MG63 (cell line): ENCODE results near the gene CHST10. TPM values are rescaled to one million over a fixed set of nuclear protein-coding genes. Genes with fewer than 3 reads are reported as not detected.
"Not testable (repeated sequence)": the region's sequence is repeated elsewhere in the genome, so short reads cannot be mapped to it uniquely, and the experiment has no call there.

Experiments used
- DNase-seq: peaks from one replicate; pipeline ENCODE4 v3.0.0-alpha.2; 2020
- H3K27me3 ChIP-seq: fragments of 250-450 bp; sonication (Bioruptor Pico); 2 replicates; pipeline ENCODE4 v1.5.1; 2020; ENCODE audit warnings: mild to moderate bottlenecking, moderate library complexity
- H3K36me3 ChIP-seq: fragments of 250-450 bp; sonication (Bioruptor Pico); 2 replicates; pipeline ENCODE4 v1.5.1; 2020; ENCODE audit warnings: mild to moderate bottlenecking, moderate library complexity
- H3K4me3 ChIP-seq: fragments of 250-450 bp; sonication (Bioruptor Pico); 2 replicates; pipeline ENCODE4 v1.5.1; 2020; ENCODE audit warnings: mild to moderate bottlenecking, moderate library complexity
- H3K9me3 ChIP-seq: fragments of 250-450 bp; sonication (Bioruptor Pico); 2 replicates; pipeline ENCODE4 v1.5.1; 2020; ENCODE audit warnings: mild to moderate bottlenecking, moderate library complexity
- total RNA-seq: library from RNA; depleted of rRNA; stranded (reverse); fragments of >200 nt; shearing (Covaris generic); gene quantifications from 2 replicates; pipeline ENCODE4 v1.2.3, GENCODE V29; 2014; ENCODE audit warnings: low replicate concordance; rRNA removed

Gene CHST10, protein sequence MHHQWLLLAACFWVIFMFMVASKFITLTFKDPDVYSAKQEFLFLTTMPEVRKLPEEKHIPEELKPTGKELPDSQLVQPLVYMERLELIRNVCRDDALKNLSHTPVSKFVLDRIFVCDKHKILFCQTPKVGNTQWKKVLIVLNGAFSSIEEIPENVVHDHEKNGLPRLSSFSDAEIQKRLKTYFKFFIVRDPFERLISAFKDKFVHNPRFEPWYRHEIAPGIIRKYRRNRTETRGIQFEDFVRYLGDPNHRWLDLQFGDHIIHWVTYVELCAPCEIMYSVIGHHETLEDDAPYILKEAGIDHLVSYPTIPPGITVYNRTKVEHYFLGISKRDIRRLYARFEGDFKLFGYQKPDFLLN
- total RNA-seq: 21.7 and 40.4 TPM in 2 replicates

DNA sequence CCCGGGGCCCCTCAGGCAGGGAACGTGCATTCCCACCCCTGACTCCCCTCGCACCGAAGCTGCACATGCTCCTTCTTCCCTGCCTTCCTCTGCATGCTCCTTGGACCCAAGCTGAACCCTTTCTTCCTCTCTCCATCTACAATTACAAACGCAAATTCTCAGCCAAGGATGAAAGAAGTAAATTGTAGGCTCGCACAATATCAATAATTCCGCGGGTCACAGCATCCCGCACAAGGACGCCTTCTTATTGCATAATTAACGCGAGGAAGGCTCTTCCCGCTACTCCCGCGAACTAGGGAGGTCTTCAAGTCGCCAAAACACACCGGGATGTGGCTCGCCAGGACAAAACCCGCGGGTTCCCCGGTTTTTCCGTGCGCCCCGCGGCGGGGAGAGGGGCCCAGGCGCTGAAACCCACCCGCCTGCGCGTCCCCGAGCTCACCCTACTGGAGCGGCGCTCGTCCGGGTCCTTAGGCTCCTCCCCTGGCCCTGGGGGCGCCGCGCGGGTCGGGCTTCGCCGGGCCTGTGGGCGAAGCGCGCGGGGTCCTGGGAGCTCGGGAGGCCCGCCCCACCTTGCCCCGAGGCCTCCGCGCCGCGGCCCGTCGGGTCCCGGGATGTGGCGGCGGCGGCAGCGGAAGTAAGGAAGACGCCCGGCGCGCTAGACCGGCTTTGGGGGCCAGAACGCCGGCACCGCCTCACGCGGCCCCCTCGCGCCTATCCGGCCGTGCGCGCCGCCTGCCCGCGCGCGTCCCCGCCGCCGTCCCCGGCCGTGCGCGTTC, at the start of gene CHST10:
CHST10 (minus strand) TSS at position 734 of the 776 bp plus-strand sequence. CDS start 10,993 bp downstream, outside the sequence.
- peak; percentile 69 for DNase-seq
- H3K36me3 ChIP-seq: peaks cover 5% of the 10 kb centered on the region
- no peaks in the 10 kb centered on the region for H3K9me3 ChIP-seq

DNA sequence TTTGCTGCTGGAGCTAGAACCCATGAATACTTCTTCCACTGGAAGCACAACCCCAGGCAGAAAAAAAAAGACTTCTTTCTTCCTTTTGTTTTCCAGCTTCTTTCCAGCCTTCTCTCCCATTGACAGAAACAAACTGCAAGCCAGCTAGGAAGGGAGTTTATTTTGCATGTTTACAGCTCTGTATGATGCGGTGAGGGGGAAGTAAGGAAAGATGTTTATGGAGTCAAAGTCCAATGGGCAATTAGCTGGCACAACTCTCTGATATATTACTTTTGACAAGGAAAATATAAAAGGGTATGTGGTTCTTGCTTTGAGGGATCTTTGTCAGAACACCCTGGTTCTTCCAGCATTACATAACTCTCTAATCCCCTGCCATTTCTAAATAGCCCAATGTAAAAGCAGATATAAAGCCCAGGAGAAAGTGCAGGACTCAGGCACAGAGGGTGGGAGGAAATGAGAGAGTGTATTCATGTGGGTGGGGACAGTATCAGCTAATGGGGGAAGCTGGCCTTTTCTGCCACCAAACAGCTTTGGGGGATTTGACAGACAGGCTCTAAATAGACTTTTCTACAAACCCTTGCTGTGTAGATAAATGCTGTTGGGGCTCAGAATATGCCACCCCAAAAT, 43.5 kb upstream of the CHST10 start:
- DNase-seq: no peak
- peaks cover 5% of the 10 kb centered on the region for H3K9me3 ChIP-seq
- no peaks in the 10 kb centered on the region; the same call in 1 of the 2 replicates for H3K27me3 ChIP-seq
- H3K36me3 ChIP-seq: no peaks in the 10 kb centered on the region
- H3K4me3 ChIP-seq: no peak overlapping the region

More for the DNA sequence above, at the start of gene CHST10:
- H3K4me3 ChIP-seq: peak within 1 kb of the TSS; percentile 95
- no peaks in the 10 kb centered on the region for H3K27me3 ChIP-seq

DNA sequence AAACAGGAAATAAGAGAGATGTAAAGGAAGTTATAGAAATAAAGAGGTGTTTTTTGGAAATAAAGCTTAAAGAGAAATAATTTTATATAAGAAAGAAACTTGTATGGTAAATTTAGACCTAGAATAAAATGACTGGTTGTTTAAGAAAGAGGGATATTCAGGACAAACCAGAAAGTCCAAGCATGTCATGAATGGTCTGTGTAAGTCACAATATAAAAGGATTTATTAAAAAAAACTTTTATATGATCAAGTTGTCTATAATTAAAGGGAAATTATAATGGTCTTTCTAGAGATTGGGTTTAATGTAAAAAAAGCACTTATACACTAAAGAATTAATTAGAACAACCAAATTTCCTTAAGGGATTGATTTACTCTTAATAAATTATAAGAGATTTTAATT, 38.9 kb upstream of the CHST10 start:
- DNase-seq, H3K27me3 ChIP-seq, H3K36me3 ChIP-seq, H3K9me3 ChIP-seq, H3K4me3 ChIP-seq: not testable (repeated sequence)

DNA sequence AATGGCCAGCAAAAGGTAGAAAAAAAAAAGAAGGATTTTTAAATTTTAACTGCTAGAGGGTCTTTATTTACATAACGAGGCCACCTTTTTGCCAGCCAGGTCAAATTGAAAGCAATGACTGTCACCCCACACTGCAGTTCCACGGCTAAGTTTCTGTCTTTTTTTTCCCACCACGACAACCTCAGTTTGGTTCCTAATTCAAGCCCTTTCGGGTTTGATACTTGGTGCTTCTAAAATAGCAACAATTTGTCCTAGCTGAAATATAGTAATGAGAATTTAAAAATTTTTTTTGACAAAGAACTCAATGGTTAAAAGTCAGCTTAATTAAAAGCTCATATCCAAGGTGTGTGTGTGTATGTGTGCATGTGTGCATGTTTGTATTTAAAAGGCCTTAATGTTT, 36.4 kb upstream of the CHST10 start:
- Histone ChIP-seq H3K9me3 (peaks cover 3% of the 10 kb centered on the region), H3K27me3 (no peaks in the 10 kb centered on the region), H3K4me3 (no peak overlapping the region), H3K36me3 (no peaks in the 10 kb centered on the region)
- DNase-seq: no peak

DNA sequence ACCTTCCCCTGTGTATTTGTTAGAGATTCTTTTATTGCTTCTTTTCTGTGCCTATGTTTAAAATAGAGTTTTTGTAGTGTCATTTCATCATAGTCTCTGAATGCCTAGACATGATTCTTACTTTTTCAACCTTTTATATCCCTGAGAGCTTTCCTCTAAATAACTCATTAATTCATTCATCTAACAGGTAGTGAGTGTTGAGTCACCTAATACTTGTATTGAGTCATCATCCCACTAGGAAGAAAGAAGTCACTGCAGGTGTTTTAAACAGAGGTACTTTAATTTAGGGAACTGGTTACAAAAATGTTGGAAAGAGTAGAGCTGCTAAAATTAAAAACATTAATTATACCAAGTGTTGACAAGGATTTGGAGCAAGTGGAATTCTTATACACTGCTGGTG, 34.3 kb upstream of the CHST10 start:
- H3K4me3 ChIP-seq: no peak overlapping the region
- H3K36me3 ChIP-seq: no peaks in the 10 kb centered on the region
- DNase-seq: no peak
- peaks cover 3% of the 10 kb centered on the region for H3K9me3 ChIP-seq
- no peaks in the 10 kb centered on the region for H3K27me3 ChIP-seq

GRCh38 chr2:100451092-100451491, 33.6 kb upstream of the CHST10 start:
- no peak for DNase-seq
- H3K27me3 ChIP-seq: no peaks in the 10 kb centered on the region

DNA sequence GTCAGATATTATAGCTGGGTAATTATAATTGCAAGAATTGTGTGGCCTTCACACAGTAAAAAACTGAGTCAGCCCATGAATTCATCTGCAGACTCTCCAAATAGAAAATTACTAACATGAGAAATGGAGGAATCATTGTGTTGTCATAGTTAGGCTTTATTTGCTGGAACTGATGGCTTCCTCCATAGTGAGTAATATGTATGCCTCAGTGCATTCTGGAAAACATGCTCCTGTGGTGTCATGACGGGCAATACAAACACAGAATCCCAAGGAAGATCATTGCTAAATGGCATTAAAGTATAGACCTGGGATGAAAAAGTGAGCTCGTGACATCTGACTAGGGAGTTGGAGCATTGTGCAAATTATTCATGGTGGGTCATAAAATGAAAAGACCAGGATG, 29.2 kb upstream of the CHST10 start:
- H3K27me3 ChIP-seq: no peaks in the 10 kb centered on the region
- H3K36me3 ChIP-seq: no peaks in the 10 kb centered on the region
- peaks cover 8% of the 10 kb centered on the region for H3K9me3 ChIP-seq
- no peak for DNase-seq
- H3K4me3 ChIP-seq: no peak overlapping the region

More at GRCh38 chr2:100451092-100451491, 33.6 kb upstream of the CHST10 start:
- Histone ChIP-seq H3K36me3 (no peaks in the 10 kb centered on the region), H3K9me3 (peaks cover 7% of the 10 kb centered on the region), H3K4me3 (no peak overlapping the region)

GRCh38 chr2:100437751-100438150, 20.3 kb upstream of the CHST10 start:
- no peaks in the 10 kb centered on the region for H3K36me3 ChIP-seq
- H3K27me3 ChIP-seq: peaks cover 3% of the 10 kb centered on the region; the same call in 1 of the 2 replicates
- no peak overlapping the region for H3K4me3 ChIP-seq
- no peaks in the 10 kb centered on the region for H3K9me3 ChIP-seq
- no peak for DNase-seq

DNA sequence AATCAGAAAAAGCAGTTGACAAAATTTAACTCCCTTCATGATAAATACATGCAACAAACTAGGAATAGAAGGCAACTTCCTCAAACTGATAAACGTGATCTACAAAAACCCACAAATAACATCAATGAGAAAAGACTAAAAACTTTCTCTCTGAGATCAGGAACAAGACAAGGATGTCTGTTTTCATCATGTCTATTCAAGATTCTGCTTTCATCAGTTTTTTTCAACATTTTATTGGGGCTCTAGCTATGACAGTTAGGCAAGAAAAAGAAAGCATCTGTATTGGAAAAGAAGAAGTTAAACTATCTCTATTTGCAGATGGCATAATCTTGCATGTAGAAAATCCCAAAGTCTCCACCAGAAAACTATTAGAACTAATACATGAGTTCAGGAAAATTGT, 12.3 kb upstream of the CHST10 start:
- 0 out of 2 replicates have a peak, but pooled peaks cover 3% of the 10 kb centered on the region for H3K9me3 ChIP-seq
- no peaks in the 10 kb centered on the region for H3K36me3 ChIP-seq
- no peaks in the 10 kb centered on the region for H3K27me3 ChIP-seq
- no peak for DNase-seq
- H3K4me3 ChIP-seq: no peak overlapping the region

DNA sequence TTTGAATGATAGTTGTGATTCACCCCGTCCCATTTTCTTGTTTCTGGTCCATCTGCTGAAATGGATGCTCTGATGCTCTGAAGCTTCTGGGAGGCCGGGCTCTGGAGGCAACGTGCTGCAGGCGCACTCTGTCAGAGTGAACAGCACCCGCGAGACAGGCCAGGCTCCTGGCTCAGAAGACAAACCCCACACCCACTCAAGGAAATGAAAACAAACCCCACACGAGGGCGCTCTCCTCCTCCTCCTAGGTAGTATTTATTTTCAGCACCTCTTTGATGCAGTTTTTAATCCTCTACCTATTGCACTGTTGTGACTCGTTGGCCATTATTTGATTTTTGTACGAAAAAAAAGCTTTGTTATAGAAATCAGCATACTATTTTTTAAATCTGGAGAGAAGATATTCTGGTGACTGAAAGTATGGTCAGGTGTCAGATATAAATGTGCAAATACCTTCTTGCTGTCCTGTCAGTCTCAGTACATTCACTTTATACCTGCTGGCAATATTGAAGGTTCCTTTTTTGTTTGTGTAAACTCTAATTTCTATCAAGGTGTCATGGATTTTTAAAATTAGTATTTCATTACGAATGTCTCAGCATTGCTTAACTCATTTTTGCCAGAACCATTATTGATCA, 10.3 kb upstream of the CHST10 start:
- H3K27me3 ChIP-seq: no peaks in the 10 kb centered on the region
- no peak overlapping the region for H3K4me3 ChIP-seq
- H3K36me3 ChIP-seq: no peaks in the 10 kb centered on the region
- 0 out of 2 replicates have a peak, but pooled peaks cover 3% of the 10 kb centered on the region for H3K9me3 ChIP-seq
- DNase-seq: peak; percentile 29

GRCh38 chr2:100427111-100427510, 9.6 kb upstream of the CHST10 start:
- Histone ChIP-seq H3K27me3 (no peaks in the 10 kb centered on the region), H3K9me3 (0 out of 2 replicates have a peak, but pooled peaks cover 3% of the 10 kb centered on the region), H3K4me3 (no peak overlapping the region), H3K36me3 (no peaks in the 10 kb centered on the region)
- DNase-seq: no peak

DNA sequence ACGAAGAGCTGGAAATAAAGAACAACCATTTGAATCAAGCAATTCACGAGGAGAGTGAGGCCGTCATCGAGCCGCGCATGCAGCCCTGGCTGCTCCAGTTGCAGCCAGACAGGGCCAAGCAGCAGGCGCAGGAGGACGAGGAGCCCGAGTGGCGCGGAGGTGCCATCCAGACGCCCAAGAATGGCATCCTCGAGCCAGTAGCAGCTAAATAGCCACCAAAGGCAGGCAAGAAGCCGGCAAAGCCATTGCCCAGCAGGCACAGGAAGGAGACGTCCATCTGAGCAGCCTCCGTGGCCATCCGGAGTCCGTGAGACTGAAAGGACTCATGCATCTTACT, 8.9 kb upstream of the CHST10 start:
- Histone ChIP-seq H3K36me3 (no peaks in the 10 kb centered on the region), H3K4me3 (no peak overlapping the region), H3K9me3 (0 out of 2 replicates have a peak, but pooled peaks cover 3% of the 10 kb centered on the region), H3K27me3 (no peaks in the 10 kb centered on the region)
- DNase-seq: no peak

DNA sequence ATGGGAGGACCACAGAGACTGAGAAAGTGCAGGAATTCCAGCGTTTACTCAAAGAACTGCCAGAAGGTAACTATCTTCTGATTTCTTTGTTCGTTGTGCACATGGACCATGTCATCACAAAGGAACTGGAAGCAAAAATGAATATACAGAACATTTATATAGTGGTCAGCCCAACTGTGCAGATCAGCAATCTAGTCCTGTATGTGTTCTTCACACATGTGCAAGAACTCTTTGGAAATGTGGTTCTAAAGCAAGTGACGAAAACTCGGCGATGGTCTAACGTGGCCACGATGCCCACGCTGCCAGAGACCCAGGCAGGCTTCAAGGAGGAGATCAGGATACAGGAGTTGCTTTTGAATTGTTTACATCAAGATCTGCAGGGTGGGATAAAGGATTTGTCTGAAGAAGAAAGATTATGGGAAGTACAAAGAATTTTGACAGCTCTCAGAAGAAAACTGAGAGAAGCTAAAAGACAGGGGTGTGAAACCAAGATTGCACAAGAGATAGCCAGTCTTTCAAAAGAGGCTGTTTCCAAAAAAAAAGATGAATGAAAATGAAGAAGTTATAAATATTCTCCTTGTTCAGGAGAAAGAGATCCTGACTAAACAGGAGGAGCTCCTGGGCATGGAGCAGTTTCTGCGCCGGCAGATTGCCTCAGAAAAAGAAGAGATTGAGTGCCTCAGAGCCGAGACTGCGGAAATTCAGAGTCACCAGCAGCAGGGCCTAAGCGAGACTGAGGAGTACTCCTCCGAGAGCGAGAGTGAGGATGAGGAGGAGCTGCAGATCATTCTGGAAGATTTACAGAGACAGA, 8.3 kb upstream of the CHST10 start:
- H3K27me3 ChIP-seq: no peaks in the 10 kb centered on the region

DNA sequence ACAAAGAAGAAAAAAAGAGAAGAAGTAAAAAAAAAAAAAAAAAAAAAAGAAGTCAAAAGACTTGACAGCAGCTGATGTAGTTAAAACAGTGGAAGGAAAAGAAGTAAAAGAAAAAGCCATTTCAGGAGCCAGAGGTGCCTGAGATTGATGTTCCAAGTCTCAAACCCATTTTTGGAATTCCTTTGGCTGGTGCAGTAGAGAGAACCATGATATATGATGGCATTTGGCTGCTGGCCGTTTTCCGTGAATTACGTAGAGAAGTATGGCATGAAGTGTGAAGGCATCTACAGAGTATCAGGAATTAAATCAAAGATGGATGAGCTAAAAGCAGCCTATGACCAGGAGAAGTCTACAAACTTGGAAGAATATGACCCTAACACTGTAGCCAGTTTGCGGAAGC, 7.6 kb upstream of the CHST10 start:
- DNase-seq: no peak
- no peaks in the 10 kb centered on the region for H3K27me3 ChIP-seq
- H3K4me3 ChIP-seq: no peak overlapping the region
- 0 out of 2 replicates have a peak, but pooled peaks cover 3% of the 10 kb centered on the region for H3K9me3 ChIP-seq
- H3K36me3 ChIP-seq: no peaks in the 10 kb centered on the region

More for the DNA sequence above, 8.3 kb upstream of the CHST10 start:
- 0 out of 2 replicates have a peak, but pooled peaks cover 3% of the 10 kb centered on the region for H3K9me3 ChIP-seq
- H3K36me3 ChIP-seq: no peaks in the 10 kb centered on the region
- no peak for DNase-seq
- no peak overlapping the region for H3K4me3 ChIP-seq

DNA sequence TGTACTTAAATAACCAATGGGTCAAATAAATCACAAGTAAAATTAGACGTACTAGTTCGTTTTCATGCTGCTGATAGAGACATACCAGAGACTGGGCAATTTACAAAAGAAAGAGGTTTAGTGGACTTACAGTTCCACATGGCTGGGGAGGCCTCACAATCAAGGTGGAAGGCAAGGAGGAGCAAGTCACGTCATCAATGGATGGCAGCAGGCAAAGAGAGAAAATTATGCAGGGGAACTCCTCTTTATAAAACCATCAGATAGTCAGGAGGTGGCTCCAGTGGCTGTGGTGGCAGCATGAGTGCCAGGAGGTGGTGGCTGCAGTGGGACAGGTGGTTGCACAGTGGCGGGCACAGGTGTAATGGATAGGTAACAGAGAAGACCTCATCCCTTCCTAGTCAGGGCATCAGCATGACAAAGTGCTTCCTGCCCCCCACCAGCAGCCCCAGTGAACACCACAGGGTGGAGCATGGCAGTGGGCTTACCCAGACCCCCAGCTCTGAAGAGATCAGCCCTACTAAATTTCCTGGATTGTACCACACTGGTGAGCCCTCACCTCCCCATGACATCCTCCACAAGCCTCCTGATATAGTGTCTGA, 6.9 kb upstream of the CHST10 start:
- no peak for DNase-seq
- Histone ChIP-seq H3K4me3 (no peak overlapping the region), H3K9me3 (no peaks in the 10 kb centered on the region), H3K27me3 (no peaks in the 10 kb centered on the region), H3K36me3 (no peaks in the 10 kb centered on the region)

GRCh38 chr2:100423631-100424030, 6.2 kb upstream of the CHST10 start:
- DNase-seq: no peak
- no peaks in the 10 kb centered on the region for H3K36me3 ChIP-seq
- H3K27me3 ChIP-seq: no peaks in the 10 kb centered on the region
- H3K9me3 ChIP-seq: no peaks in the 10 kb centered on the region
- no peak overlapping the region for H3K4me3 ChIP-seq
